Body of pancreas (tissue), 4 donors: Measurements from ENCODE around the gene AP1S1. TPM values are rescaled to one million over a fixed set of nuclear protein-coding genes. Genes with fewer than 3 reads are reported as not detected.

Experiments
- ATAC-seq: fragments of 150-250 bp; one replicate; pipeline ENCODE4 v1.9.1; 2016
- DNase-seq, 4 donors: peaks; one replicate each; pipeline ENCODE4 v3.0.0-alpha.2; 2019
- H3K27ac ChIP-seq, 4 donors: fragments of 200-600 bp; sonication (generic); 1 replicate in 3 of 4; 2 replicates in 1 of 4; pipeline versions ENCODE4 v1.5.1 to v1.6.1; 2016 to 2019; ENCODE audit warnings: mild to moderate bottlenecking in 1 of 4, mixed read lengths in 1 of 4, moderate library complexity in 1 of 4
- H3K27me3 ChIP-seq, 2 donors: fragments of 200-600 bp; sonication (generic); one replicate each; pipeline ENCODE4 v1.6.0; 2016; ENCODE audit warnings: mild to moderate bottlenecking in 1 of 2
- H3K36me3 ChIP-seq, 2 donors: fragments of 200-600 bp; sonication (generic); replicated peaks in 1 of 2; 2 replicates each; pipeline ENCODE4 v1.5.1; 2016; ENCODE audit warnings: low read depth in 2 of 2; ENCODE audit not compliant: insufficient read depth in 1 of 2
- H3K4me1 ChIP-seq: fragments of 200-600 bp; sonication (generic); one replicate; pipeline ENCODE4 v1.6.0; 2016
- H3K4me3 ChIP-seq, 2 donors: fragments of 200-600 bp; sonication (generic); 1 replicate in 1 of 2; 2 replicates in 1 of 2; pipeline ENCODE4 v1.5.1; 2016 to 2019
- H3K9me3 ChIP-seq, 3 donors: fragments of 200-600 bp; sonication (generic); 1 replicate in 2 of 3; 2 replicates in 1 of 3; pipeline ENCODE4 v1.5.1; 2016
- CTCF ChIP-seq, 7 experiments: fragments of 450-650 bp in 4 of 7; fragments of 200-600 bp in 3 of 7; sonication (generic) in 3 of 7; IDR thresholded peaks; one replicate each; pipeline ENCODE4 v1.5.1; 2016 to 2019; ENCODE audit warnings: antibody characterized with exemption in 7 of 7
- POLR2A ChIP-seq, 3 donors: fragments of 450-650 bp; IDR thresholded peaks; one replicate each; pipeline ENCODE4 v1.6.1; 2016; ENCODE audit warnings: antibody characterized with exemption in 3 of 3, mild to moderate bottlenecking in 2 of 3
- WGBS, 2 donors: methylation state at CpG; one replicate each; pipeline ENCODE4 v1.1.5; 2017; 5-methylcytosine and 5-hydroxymethylcytosine counted together
- intact Hi-C: fragments of 100-400 bp; cut with DNase I; formaldehyde crosslinking; loops from one replicate; pipeline ENCODE4 v1.15.1; 2023
- total RNA-seq, 2 donors: library from RNA; depleted of rRNA; stranded (reverse); fragments of >200 nt; gene quantifications; one replicate each; pipeline ENCODE4 v1.1.0, GENCODE V29; 2016

AP1S1 gene
- total RNA-seq, 2 donors from 2014 or later, result 12.2 to 23.6 TPM

DNA sequence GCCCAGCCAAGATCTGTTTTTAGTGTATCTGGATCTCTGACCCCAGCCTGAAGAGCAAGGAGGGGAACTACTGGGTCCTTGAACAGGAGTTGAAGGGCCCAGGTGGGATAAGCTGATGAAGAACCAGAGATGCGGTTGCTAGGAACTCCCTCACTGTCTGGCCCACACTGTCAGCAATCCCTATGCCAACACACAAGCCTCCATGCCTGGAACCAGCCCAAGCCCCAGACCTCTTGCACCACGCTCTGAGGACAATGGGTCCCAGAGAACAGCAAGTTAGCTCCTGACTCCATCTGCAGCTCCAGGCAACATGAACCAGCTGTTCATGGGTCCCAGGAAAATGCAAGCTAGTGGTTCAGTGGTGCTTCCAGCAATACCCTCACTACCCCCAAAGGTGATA, 23.4 kb downstream of the AP1S1 start:
- H3K9me3 ChIP-seq, result no peaks in the 10 kb centered on the region
- DNase-seq (peak in 1 of 4 donors; percentile 50), ATAC-seq (no peak)
- H3K27ac ChIP-seq, result no peak overlapping the region
- no peak overlapping the region for H3K4me3 ChIP-seq
- 86 to 100% methylated on average over 1 to 2 of the region's 2 CpGs for WGBS, 2 donors
- H3K4me1 ChIP-seq, result peaks cover 31% of the 10 kb centered on the region
- H3K36me3 ChIP-seq, result no peaks in the 10 kb centered on the region
- intact Hi-C loops, result no loop called here
- H3K27me3 ChIP-seq, result peaks cover 0 to 73% of the 10 kb centered on the region in 2 donors
- TF ChIP-seq POLR2A (IDR thresholded peaks at IDR 0.05) (no peak), CTCF (IDR thresholded peaks at IDR 0.05) (no peak)

GRCh38 chr7:101179117-101179516, 24.8 kb downstream of the AP1S1 start:
- TF ChIP-seq CTCF (IDR thresholded peaks at IDR 0.05) (no peak), POLR2A (IDR thresholded peaks at IDR 0.05) (no peak)
- 2% methylated on average over 18 to 20 of the region's 20 CpGs for WGBS, 2 donors
- no peaks in the 10 kb centered on the region for H3K9me3 ChIP-seq
- intact Hi-C loops, result no loop called here
- DNase-seq, result no peak
- peaks cover 17% of the 10 kb centered on the region for H3K4me1 ChIP-seq
- H3K27me3 ChIP-seq, result peaks cover 0 to 59% of the 10 kb centered on the region in 2 donors
- H3K4me3 ChIP-seq, result no peak overlapping the region
- H3K27ac ChIP-seq, result no peak overlapping the region
- no peak for ATAC-seq
- H3K36me3 ChIP-seq, result no peaks in the 10 kb centered on the region

- H3K9me3 ChIP-seq, result no peaks in the 10 kb centered on the region
- H3K4me3 ChIP-seq, result no peak overlapping the region
- peaks cover 0 to 54% of the 10 kb centered on the region in 2 donors for H3K27me3 ChIP-seq
- peaks cover 15% of the 10 kb centered on the region for H3K4me1 ChIP-seq
- no peak for DNase-seq
- H3K27ac ChIP-seq, result no peak overlapping the region
- no peak for TF ChIP-seq POLR2A (IDR thresholded peaks at IDR 0.05)
- TF ChIP-seq CTCF (IDR thresholded peaks at IDR 0.05), result no peak
- no peaks in the 10 kb centered on the region for H3K36me3 ChIP-seq
- ATAC-seq, result no peak
- WGBS, 2 donors, result 0 to 3% methylated on average over 2 to 22 of the region's 27 CpGs
- intact Hi-C loops, result no loop called here
Observed at GRCh38 chr7:101179713-101180112, 25.4 kb downstream of the AP1S1 start.

DNA sequence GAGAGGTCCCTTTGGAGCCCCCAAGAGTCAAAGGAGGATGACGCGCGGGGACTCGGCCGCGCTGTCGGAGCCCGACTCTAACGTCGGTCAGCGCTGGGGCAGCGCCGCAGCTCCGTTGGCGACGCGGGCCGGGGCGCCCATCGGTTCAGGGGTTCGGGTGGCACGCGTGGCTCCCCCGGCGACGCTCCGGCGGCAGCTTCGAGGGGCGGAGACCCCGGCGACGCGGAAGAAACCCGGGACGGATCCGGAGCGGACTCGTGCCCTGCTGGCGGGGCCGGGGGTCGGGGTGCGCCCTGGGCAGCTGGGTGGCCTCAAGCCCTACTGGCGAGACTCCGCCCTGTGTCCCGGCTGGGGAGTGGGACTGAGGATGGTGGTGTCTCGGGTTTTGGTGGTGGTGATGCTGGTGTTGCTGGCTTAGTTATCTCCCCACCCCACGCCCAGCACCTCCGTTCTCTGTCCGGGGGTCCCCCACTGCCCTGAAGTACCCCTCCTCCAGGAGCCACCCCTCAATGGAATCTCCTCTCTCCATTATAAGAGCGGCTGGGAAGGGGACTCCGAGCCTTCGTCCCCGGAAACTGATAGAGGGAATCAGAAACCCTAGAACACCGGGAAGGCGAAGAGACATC, 26.0 kb downstream of the AP1S1 start, which contains the start of gene NAT16:
Gene NAT16, minus strand, starts transcription at position 164 of the 626 bp plus-strand sequence. CDS start 5,486 bp downstream, outside the sequence.
- H3K27ac ChIP-seq, result no peak within 1 kb of the TSS
- ATAC-seq (no peak), DNase-seq (no peak)
- no peaks in the 10 kb centered on the region for H3K36me3 ChIP-seq
- peaks cover 0 to 50% of the 10 kb centered on the region in 2 donors for H3K27me3 ChIP-seq
- intact Hi-C loops, result no loop called here
- WGBS, 2 donors, result 9 to 21% methylated on average over 9 to 33 of the region's 56 CpGs
- H3K9me3 ChIP-seq, result no peaks in the 10 kb centered on the region
- peaks cover 15% of the 10 kb centered on the region for H3K4me1 ChIP-seq
- TF ChIP-seq CTCF (IDR thresholded peaks at IDR 0.05) (no peak), POLR2A (IDR thresholded peaks at IDR 0.05) (no peak)
- no peak within 1 kb of the TSS for H3K4me3 ChIP-seq
